Gastrocnemius medialis (tissue), 4 donors: ENCODE results near the gene RELCH. TPM values are rescaled to one million over a fixed set of nuclear protein-coding genes. Genes with fewer than 3 reads are reported as not detected.

Experiments used
- ATAC-seq, 2 donors: fragments of 150-250 bp; one replicate each; pipeline ENCODE4 v1.9.1; 2016
- DNase-seq, 2 donors: peaks; one replicate each; pipeline ENCODE4 v3.0.0-alpha.2; 2019
- H3K27ac ChIP-seq, 4 donors: fragments of 200-600 bp; sonication (generic); 1 replicate in 1 of 4; 2 replicates in 3 of 4; pipeline ENCODE4 v1.5.1; 2016 to 2018; ENCODE audit warnings: mild to moderate bottlenecking in 2 of 4, moderate library complexity in 1 of 4
- H3K27me3 ChIP-seq, 3 donors: fragments of 200-600 bp; sonication (generic) in 2 of 3; 1 replicate in 1 of 3; 2 replicates in 2 of 3; pipeline versions ENCODE4 v1.5.1 to v1.6.0; 2016 to 2019; ENCODE audit warnings: mild to moderate bottlenecking in 1 of 3, moderate library complexity in 1 of 3
- H3K36me3 ChIP-seq, 2 donors: fragments of 200-600 bp; sonication (generic) in 1 of 2; one replicate each; pipeline ENCODE4 v1.5.1; 2017 to 2018
- H3K4me1 ChIP-seq, 2 donors: fragments of 200-600 bp; sonication (generic) in 1 of 2; one replicate each; pipeline ENCODE4 v1.5.1; 2016 to 2017; ENCODE audit warnings: mild to moderate bottlenecking in 2 of 2
- H3K4me3 ChIP-seq, 4 donors: fragments of 200-600 bp; sonication (generic) in 3 of 4; 1 replicate in 1 of 4; 2 replicates in 3 of 4; pipeline ENCODE4 v1.5.1; 2016 to 2019; ENCODE audit warnings: mild to moderate bottlenecking in 2 of 4
- H3K9me3 ChIP-seq, 3 donors: fragments of 200-600 bp; sonication (generic) in 2 of 3; 1 replicate in 1 of 3; 2 replicates in 2 of 3; pipeline ENCODE4 v1.5.1; 2016 to 2019
- CTCF ChIP-seq, 5 experiments: fragments of 450-650 bp in 3 of 5; fragments of 200-600 bp in 2 of 5; sonication (generic) in 2 of 5; IDR thresholded peaks in 4 of 5; conservative IDR thresholded peaks in 1 of 5; 1 replicate in 4 of 5; 2 replicates in 1 of 5; pipeline ENCODE4 v1.5.1; 2016 to 2019; ENCODE audit warnings: antibody characterized with exemption in 5 of 5, mild to moderate bottlenecking in 3 of 5, moderate library complexity in 3 of 5
- POLR2A ChIP-seq, 2 donors: fragments of 450-650 bp; IDR thresholded peaks; one replicate each; pipeline ENCODE4 v1.6.1; 2017; ENCODE audit warnings: antibody characterized with exemption in 2 of 2, mild to moderate bottlenecking in 2 of 2, moderate library complexity in 2 of 2
- in situ Hi-C, 4 donors: fragments of 200-750 bp; cut with MboI; loops; one replicate each; pipeline versions ENCODE4 v1.15.0 to v1.8.0; 2017; ENCODE audit warnings: low sequenced_read_pairs in 4 of 4
- intact Hi-C: fragments of 100-400 bp; cut with DNase I; formaldehyde crosslinking; loops from one replicate; pipeline ENCODE4 v1.15.1; 2023; ENCODE audit warnings: low total_unique reads
- total RNA-seq, 4 donors: library from RNA; depleted of rRNA; stranded (reverse); fragments of >200 nt; gene quantifications; one replicate each; pipeline versions ENCODE4 v1.1.0 to v1.2.3, GENCODE V29; 2016

Gene RELCH
- total RNA-seq, 4 donors from 2014 or later, result 8.4 to 16.8 (median 12.6) TPM

- no peak for ATAC-seq
- in situ Hi-C loops (no loop called here), intact Hi-C loops (no loop called here)
- TF ChIP-seq POLR2A (IDR thresholded peaks at IDR 0.05) (no peak), CTCF (IDR thresholded peaks at IDR 0.05 in 4 of 5, conservative IDR thresholded peaks at IDR 0.05 in 1 of 5) (no peak)
- H3K4me3 ChIP-seq, result no peak overlapping the region
- no peaks in the 10 kb centered on the region for H3K36me3 ChIP-seq
- no peak overlapping the region for H3K27ac ChIP-seq
- no peaks in the 10 kb centered on the region for H3K9me3 ChIP-seq
- H3K4me1 ChIP-seq, result no peaks in the 10 kb centered on the region
- no peak for DNase-seq
- H3K27me3 ChIP-seq, result no peaks in the 10 kb centered on the region
These were observed 14.8 kb upstream of the RELCH start for GRCh38 chr18:62172298-62172697.

- no peak overlapping the region for H3K4me3 ChIP-seq
- no peaks in the 10 kb centered on the region for H3K36me3 ChIP-seq
- no peaks in the 10 kb centered on the region for H3K9me3 ChIP-seq
- H3K4me1 ChIP-seq, result no peaks in the 10 kb centered on the region
- ATAC-seq, result no peak
- TF ChIP-seq POLR2A (IDR thresholded peaks at IDR 0.05), result no peak
- no peak for TF ChIP-seq CTCF (IDR thresholded peaks at IDR 0.05 in 4 of 5, conservative IDR thresholded peaks at IDR 0.05 in 1 of 5)
- no peak overlapping the region for H3K27ac ChIP-seq
- H3K27me3 ChIP-seq, result no peaks in the 10 kb centered on the region
- intact Hi-C loops, result no loop called here
- DNase-seq, result no peak
- in situ Hi-C loops, result loop anchor here in 3 of 4 donors (25.0 kb wide), 4 partner anchors 387 to 812 kb away; partner anchors contain the start of gene PHLPP1 (in 1 of the 3)
These were observed 11.5 kb upstream of the RELCH start for GRCh38 chr18:62175521-62175920.

GRCh38 chr18:62177271-62177670 lies 9.8 kb upstream of the RELCH start:
- intact Hi-C loops, result no loop called here
- TF ChIP-seq CTCF (IDR thresholded peaks at IDR 0.05 in 4 of 5, conservative IDR thresholded peaks at IDR 0.05 in 1 of 5), result no peak
- no peak for TF ChIP-seq POLR2A (IDR thresholded peaks at IDR 0.05)

GRCh38 chr18:62179213-62179612 lies 7.8 kb upstream of the RELCH start:
- no peak overlapping the region for H3K4me3 ChIP-seq
- DNase-seq (no peak), ATAC-seq (no peak)
- H3K27ac ChIP-seq, result no peak overlapping the region
- no peaks in the 10 kb centered on the region for H3K9me3 ChIP-seq
- no peaks in the 10 kb centered on the region for H3K4me1 ChIP-seq
- TF ChIP-seq POLR2A (IDR thresholded peaks at IDR 0.05) (no peak), CTCF (IDR thresholded peaks at IDR 0.05 in 4 of 5, conservative IDR thresholded peaks at IDR 0.05 in 1 of 5) (no peak)
- H3K36me3 ChIP-seq, result no peaks in the 10 kb centered on the region
- in situ Hi-C loops (loop anchor here in 3 of 4 donors (25.0 kb wide), 4 partner anchors 383 to 808 kb away; partner anchors contain the start of gene PHLPP1 (in 1 of the 3)), intact Hi-C loops (no loop called here)
- H3K27me3 ChIP-seq, result no peaks in the 10 kb centered on the region

More at GRCh38 chr18:62177271-62177670, 9.8 kb upstream of the RELCH start:
- ATAC-seq (no peak), DNase-seq (no peak)
- no peaks in the 10 kb centered on the region for H3K4me1 ChIP-seq
- in situ Hi-C loops, result loop anchor here in 3 of 4 donors (25.0 kb wide), 4 partner anchors 385 to 810 kb away; partner anchors contain the start of gene PHLPP1 (in 1 of the 3)
- H3K36me3 ChIP-seq, result no peaks in the 10 kb centered on the region
- no peaks in the 10 kb centered on the region for H3K27me3 ChIP-seq
- no peak overlapping the region for H3K27ac ChIP-seq
- H3K4me3 ChIP-seq, result no peak overlapping the region
- H3K9me3 ChIP-seq, result no peaks in the 10 kb centered on the region

GRCh38 chr18:62182220-62182619 lies 4.8 kb upstream of the RELCH start:
- intact Hi-C loops (no loop called here), in situ Hi-C loops (loop anchor here in 3 of 4 donors (5.0 to 25.0 kb wide), 7 partner anchors 60 to 805 kb away; partner anchors contain the start of gene PHLPP1 (in 1 of the 3))
- Histone ChIP-seq H3K9me3 (no peaks in the 10 kb centered on the region), H3K4me1 (peaks cover 8 to 9% of the 10 kb centered on the region in 2 donors), H3K27ac (no peak overlapping the region), H3K27me3 (no peaks in the 10 kb centered on the region), H3K4me3 (no peak overlapping the region), H3K36me3 (no peaks in the 10 kb centered on the region)
- DNase-seq, result no peak
- TF ChIP-seq POLR2A (IDR thresholded peaks at IDR 0.05) (no peak), CTCF (IDR thresholded peaks at IDR 0.05 in 4 of 5, conservative IDR thresholded peaks at IDR 0.05 in 1 of 5) (no peak)
- no peak for ATAC-seq
